Kidney epithelial cell (primary cell): ENCODE results near the gene KMT2E. TPM values are rescaled to one million over a fixed set of nuclear protein-coding genes. Genes with fewer than 3 reads are reported as not detected.

ENCODE experiments used
- DNase-seq: peaks from one replicate; pipeline ENCODE4 v3.0.0-alpha.2; 2010; ENCODE audit warnings: low read depth
- H3K27me3 ChIP-seq: 2 replicates; pipeline ENCODE4 v1.6.0; 2011; ENCODE audit warnings: low read length; ENCODE audit not compliant: control insufficient read depth, insufficient read depth
- H3K36me3 ChIP-seq: 2 replicates; pipeline ENCODE4 v1.5.1; 2011; ENCODE audit warnings: low read length; ENCODE audit not compliant: control insufficient read depth, insufficient read depth
- H3K4me3 ChIP-seq: 2 replicates; pipeline ENCODE4 v1.5.1; 2011; ENCODE audit warnings: low read depth, mild to moderate bottlenecking, control low read depth, low read length
- total RNA-seq: library from RNA; depleted of rRNA; stranded (reverse); fragments of >200 nt; gene quantifications from 2 replicates; pipeline ENCODE4 v1.2.3, GENCODE V29; 2015
- TF ChIP-seq, protein P1 (sequence below): IDR thresholded peaks from 2 replicates; pipeline ENCODE4 v1.5.1; 2011; ENCODE audit warnings: mild to moderate bottlenecking, moderate library complexity, low read length, control low read depth, inconsistent platforms; ENCODE audit not compliant: insufficient read depth, poor library complexity, severe bottlenecking

The KMT2E gene
- total RNA-seq, 1 donor from 2014 or later = 36.3 TPM

DNA sequence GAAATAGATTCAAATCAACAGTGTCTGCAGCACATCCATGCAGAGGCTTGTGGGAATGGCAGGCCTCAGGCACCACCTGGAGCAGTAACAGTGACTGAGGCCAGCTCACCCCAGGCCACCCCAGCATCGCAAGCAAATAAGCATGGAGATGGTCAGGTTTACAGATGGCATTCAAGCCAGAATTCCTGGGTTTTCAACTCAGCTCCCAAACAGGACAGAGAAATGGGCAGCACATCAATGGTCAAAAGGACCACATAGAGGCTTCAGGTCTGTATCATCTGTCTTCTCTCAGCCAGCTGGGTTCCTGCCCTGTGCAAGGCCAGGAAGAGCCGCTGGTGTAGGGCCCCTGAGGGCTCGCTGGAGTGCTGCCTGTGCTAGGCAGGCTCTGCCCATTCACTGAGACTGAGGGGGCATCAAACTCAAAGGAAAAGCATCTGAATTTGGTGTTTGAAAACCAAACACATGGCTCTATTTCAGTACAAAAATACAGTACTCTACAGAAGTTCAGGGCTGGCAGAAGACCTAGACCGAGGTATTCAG is 112.5 kb downstream of the KMT2E start:
- no peaks in the 10 kb centered on the region for H3K27me3 ChIP-seq
- H3K4me3 ChIP-seq = no peak overlapping the region
- DNase-seq = no peak
- H3K36me3 ChIP-seq = no peaks in the 10 kb centered on the region
- TF ChIP-seq, protein P1, sequence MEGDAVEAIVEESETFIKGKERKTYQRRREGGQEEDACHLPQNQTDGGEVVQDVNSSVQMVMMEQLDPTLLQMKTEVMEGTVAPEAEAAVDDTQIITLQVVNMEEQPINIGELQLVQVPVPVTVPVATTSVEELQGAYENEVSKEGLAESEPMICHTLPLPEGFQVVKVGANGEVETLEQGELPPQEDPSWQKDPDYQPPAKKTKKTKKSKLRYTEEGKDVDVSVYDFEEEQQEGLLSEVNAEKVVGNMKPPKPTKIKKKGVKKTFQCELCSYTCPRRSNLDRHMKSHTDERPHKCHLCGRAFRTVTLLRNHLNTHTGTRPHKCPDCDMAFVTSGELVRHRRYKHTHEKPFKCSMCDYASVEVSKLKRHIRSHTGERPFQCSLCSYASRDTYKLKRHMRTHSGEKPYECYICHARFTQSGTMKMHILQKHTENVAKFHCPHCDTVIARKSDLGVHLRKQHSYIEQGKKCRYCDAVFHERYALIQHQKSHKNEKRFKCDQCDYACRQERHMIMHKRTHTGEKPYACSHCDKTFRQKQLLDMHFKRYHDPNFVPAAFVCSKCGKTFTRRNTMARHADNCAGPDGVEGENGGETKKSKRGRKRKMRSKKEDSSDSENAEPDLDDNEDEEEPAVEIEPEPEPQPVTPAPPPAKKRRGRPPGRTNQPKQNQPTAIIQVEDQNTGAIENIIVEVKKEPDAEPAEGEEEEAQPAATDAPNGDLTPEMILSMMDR = no peak

DNA sequence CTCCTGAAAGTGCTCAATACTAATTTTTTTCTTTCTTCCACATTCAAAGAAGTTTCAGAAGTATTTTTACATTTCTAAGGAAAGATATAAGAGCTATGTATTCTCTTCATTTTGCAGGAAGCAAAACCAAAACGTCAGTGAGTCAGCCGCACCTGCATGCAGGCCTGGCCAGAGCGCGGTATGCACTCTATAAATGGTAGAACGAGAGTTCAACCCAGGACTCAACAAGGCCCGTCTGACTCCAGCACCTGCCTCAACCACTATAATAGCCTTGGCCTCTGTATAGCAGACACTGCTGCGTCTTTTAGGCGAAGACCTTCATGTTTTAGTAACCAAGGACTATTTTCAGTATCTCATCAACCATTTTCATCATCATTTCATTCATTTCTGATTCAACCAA is 113.2 kb downstream of the KMT2E start:
- no peaks in the 10 kb centered on the region for H3K36me3 ChIP-seq
- no peaks in the 10 kb centered on the region for H3K27me3 ChIP-seq
- no peak overlapping the region for H3K4me3 ChIP-seq
- TF ChIP-seq, protein P1 = no peak
- no peak for DNase-seq

DNA sequence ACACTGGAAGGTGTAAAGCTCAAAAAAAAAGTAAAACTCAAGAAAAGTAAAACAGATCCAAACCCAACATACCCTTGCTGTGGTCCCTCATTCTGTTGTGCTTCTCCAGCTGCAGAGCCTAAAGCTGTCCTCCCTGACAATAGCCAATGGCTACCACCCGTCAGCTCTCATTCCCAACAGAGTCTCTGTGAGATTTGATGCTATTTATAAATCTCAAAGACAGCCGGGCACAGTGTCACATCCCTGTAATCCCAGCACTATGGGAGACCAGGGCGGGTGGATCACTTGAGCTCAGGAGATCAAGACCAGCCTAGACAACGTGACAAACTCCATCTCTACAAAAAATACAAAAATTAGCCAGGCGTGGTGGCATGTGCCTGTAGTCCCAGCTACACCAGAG is 116.0 kb downstream of the KMT2E start:
- TF ChIP-seq, protein P1 = no peak
- no peak overlapping the region for H3K4me3 ChIP-seq
- no peaks in the 10 kb centered on the region for H3K36me3 ChIP-seq
- H3K27me3 ChIP-seq = no peaks in the 10 kb centered on the region
- no peak for DNase-seq

DNA sequence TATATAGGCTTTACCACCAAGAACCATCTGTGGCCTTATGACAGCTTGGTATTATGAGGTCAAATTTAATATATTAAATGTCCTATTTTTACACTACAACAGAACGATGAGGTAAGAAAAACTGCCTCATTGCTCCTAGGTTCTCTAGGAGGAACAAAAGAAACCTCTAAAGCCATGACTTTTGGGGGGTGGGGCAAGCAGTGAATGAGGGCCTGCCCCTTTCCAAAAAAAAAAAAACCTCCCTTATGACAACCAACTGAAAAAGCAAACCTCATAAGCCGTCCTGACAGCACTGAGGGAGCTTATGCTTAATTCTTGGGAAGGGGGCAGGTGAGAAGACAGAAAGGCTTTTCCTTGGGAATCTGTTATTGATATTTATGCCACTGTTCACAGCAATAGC is 116.6 kb downstream of the KMT2E start:
- H3K36me3 ChIP-seq = no peaks in the 10 kb centered on the region
- H3K27me3 ChIP-seq = no peaks in the 10 kb centered on the region
- DNase-seq = no peak
- no peak overlapping the region for H3K4me3 ChIP-seq
- TF ChIP-seq, protein P1 = no peak

DNA sequence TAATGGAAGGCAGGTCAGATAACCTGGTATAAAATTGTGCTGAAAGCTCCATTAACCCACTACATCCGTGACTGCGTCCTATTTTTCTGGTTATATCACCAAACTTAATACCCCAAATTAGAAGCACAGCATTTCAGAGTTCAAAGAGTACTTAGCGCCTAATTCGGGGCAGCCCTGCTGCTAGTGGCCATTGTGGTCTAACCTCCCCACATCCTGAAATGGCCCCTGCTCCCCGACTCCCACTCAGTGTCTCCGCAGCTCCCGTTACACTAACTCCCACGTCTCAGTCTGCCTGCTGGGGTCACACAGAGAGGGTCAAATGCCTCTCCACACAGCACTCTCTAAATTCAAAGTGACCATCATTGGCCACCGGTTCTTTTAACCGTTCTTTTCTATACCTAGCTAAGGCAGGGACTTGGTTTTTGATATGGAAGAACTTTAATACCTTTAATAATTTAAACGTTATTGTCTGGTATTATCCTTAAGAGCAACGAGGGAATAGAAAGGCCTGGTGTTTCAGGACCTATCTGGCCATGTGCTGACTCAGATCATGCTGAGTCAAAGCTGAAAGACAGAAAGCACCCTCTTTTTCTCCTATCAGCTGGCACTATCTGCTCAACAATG is 117.1 kb downstream of the KMT2E start:
- TF ChIP-seq, protein P1 = no peak
- no peak for DNase-seq
- Histone ChIP-seq H3K27me3 (no peaks in the 10 kb centered on the region), H3K36me3 (no peaks in the 10 kb centered on the region), H3K4me3 (no peak overlapping the region)

DNA sequence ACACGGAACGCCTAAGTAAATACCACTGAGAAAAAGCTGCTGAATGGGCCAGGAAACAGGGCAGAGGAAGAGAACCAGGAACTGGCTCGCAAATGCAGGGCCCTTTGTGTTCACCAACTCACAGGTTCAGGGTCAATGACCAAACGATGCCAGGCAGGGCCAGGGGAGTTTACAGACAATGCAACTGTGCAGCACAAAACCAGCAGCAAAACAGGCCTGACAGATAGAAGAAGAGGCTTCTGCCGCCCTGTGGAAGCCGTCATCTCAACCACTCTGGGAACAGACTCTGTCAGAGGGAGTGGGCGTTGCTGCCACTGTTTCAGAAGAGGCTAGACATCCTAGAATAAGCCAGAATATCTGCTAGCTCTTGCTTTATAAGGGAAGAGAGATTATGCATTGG is 117.9 kb downstream of the KMT2E start:
- Histone ChIP-seq H3K27me3 (no peaks in the 10 kb centered on the region), H3K36me3 (no peaks in the 10 kb centered on the region), H3K4me3 (no peak overlapping the region)
- no peak for DNase-seq
- TF ChIP-seq, protein P1 = no peak
